OCI-M2 (cell line): ENCODE results near the gene STK32A.

Source experiments
- DNase-seq: peaks from one replicate; lab custom pipeline; 2025; ENCODE audit not compliant: unreplicated experiment; lab: John Stamatoyannopoulos, UW

STK32A gene

DNA sequence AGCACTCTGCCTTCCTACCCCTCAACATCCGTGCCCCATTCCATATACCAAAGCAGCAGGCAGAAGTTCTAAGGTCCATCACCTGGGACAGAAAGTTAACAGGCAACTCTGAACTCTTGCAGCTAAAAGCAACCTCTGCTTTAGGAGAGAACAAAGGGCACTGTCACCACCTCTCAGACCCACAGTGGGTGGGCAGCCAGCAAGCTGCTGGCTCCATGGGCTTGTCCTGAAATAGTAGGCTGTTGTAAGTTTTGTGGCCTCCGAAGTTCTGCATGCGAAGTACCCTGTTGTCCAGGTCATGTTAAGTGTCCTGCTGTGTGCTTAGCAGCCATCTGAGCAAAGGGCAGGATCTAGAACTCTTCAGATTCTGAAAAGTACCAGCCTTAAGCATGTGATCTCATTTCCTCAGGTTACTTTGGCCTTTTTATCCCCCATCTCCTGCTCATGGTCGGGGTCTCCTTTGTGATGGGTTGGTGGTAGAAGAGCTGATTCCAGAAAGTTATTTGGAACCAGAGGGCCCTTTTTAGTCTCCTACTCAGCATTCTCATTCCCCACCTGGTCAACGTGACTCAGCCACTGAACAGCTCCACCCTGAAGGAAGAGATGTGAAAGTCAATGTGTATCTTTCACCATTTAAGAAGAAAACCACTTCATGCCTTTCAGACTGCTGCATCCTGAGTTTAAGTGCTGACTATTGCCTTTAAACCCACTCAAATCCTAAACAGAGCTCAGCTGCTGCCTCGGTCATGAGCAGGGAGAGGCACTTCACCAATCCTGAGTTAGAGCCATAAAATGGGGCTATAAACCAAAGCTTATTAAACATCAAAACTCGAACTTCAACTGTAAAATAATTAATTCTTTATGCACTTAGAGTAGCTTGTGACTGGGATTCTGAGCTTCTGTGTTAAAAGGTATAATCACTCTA is 153.6 kb downstream of the STK32A start:
- DNase-seq: no peak

DNA sequence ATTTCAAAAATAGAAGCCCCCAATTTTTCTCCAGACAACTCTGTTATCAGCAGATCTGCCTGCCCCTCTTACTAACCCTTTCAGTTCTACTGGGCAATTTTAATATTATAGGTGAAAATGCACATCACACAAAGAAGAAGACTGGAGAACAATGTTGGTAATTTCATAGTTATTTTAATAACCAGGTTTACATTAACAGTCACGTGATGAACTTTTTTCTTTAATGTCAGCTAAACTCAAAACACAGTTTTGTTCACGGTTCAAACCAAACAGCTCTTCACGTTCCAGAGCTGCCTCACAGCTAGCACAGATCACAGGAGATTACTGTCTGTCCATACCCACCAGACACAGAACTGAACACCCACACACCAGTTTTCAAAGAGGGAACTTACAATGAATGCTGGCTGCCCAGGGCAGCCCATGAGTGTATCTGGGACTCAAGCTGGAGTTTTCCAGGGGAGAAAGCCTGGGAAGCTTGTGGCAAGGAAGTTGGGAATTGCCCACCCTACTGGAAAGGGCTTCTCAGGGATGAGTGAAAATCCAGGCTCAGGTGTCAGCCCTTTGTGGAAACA is 155.9 kb downstream of the STK32A start:
- DNase-seq: no peak

DNA sequence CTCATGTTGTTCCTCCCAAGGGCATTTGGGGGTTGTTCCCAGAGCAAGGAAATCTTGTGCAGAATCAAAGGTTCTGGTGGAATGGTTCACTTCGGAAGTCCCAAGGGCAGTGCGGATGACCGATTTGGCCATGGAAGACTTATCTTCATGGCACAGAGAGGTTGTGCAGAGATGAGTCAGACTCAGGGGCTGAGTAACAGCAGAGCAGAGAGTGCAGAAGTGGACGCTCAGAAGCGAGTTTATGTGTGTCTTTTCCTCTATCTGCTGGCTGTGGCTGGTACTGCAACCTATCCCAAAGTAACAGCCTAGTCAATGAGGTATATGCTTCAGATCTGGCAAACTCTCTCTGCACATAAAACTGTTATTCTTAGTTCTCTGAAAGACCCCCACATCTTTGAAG is 157.0 kb downstream of the STK32A start:
- no peak for DNase-seq

DNA sequence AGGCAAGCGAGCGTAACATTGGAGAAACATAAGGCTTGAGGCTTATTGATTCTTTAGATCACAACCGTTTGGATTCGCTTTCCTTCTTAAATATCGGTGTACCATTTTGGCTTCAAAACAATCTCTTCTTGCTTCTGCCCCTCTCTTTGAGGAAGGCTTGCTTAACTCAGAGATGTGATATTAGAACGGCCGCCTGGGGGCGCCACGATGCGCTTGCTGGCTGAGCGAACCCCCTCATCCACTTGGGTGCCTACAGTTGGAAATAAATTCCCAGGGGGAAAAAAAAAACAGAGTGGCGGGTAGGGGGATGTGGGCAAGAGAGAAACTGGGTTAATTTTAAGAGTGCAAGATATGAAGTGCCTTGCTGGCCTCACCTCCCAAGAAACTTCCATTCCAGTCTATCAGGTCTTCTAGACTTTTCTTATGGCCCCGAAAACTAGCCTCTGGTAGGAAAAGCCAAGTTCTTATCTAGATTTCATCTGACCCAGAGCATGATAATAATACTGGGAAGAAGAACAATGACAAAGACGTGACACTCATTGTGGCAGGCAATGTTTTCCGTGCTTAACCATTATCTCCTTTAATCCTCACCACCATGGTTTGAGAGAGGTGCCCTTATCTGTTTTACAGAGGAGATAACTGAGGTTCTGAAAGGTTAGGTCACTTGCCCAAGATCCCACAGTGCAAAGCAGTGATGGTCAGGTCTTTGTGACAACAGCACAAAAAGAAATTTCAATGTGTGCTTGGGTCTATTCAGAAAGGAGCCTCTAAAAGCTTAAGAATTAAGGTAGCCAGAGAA is 159.2 kb downstream of the STK32A start:
- no peak for DNase-seq

DNA sequence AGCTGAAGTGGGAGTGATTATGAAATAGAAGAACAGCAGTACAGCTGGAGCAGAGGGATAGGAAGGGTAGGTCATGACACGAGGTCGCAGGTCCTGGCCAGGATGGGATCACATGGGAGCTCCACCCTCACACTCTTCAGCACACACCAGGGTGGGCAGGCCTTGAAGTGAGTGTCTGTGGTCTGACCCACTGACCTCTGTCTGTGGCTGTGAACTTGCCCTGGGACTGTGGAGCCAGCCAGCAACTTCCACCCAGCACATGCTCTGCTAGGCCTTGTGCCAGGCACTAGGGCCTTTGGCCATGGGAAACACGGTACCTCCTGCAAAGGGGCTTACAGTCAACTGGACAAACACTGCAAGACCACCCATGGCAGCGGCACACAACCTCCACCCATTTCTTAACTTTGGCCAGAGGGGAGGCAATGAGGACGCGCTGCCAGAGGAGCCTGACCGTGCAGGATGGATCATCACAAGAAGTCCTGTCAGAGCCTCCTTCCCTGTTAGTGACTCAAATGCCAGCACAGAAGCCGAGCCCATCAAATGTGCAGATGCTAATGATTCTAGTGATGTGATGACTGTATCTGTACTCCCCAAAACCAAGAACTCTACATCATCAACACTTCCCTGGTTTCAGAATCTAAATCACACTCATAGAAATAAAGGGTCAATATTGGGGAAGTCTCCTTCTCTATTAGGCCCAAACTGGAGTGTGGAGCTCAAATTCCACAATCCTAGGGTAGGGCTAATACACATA is 161.4 kb downstream of the STK32A start:
- DNase-seq: no peak

DNA sequence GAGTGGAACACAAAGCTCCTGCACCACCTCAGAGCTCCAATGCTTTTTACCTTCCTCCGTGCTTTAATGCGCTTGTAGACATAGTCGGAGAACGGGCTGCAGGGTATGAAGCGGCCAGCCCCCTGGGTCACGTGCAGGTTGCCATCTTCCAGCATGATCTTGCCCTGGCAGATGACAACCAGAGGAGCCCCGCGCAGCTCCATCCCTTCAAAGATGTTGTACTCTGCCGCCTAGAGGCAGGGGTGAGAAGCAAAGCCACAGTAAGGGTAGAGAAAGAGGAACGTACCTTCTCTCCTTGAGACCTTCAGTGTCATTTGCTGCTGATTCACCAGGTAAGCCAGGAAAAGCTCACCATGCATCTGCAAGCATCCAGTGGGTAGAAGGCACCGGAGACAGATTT is 162.8 kb downstream of the STK32A start:
- DNase-seq: no peak

DNA sequence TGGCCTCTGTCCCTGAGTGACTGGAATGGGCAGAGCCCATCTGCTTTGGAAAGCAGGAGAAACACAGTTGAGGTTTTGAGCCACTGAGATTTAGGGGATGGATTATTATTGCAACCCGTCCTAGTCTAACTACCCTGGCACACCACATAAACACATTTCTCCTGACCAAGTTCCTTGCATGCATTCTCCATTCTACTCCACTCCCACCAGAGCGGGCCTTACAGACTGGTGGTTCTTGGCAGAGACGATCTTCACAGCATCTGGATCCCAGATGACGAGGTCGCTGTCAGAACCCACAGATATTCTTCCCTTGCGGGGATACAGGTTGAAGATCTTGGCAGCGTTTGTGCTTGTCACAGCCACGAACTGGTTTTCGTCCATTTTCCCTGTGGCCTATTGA is 164.0 kb downstream of the STK32A start:
- no peak for DNase-seq

DNA sequence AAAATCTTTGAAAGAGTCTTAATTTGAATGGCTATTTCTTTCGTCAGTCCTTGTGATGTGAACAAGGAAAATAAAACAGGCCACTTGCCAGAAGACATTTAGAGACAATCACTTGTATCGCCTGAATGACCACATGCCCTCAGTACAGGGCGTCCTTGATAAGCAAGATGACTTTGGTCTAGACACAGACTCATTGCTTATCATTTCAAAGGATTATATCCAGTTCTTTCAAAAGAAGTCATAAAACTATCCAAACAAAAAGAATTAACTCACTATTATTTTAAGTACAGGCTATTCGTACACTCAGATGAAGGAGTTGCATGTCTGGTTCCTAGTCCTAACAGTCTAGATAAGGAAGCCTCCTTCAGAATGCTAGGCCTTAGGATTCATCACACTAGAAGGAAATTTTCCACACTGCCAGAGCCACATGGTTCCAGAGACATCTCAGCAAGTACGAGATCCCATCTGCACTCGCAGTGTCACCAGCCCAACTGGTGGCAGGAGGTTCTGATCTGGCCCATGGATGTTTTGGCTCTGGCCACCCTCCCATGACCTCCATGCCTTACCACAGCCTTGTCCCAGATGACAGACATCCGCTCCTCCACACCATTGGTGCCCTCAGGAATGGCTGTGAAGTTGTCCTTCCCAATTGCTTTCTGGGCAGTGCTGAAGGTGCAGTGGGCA is 165.4 kb downstream of the STK32A start:
- no peak for DNase-seq

DNA sequence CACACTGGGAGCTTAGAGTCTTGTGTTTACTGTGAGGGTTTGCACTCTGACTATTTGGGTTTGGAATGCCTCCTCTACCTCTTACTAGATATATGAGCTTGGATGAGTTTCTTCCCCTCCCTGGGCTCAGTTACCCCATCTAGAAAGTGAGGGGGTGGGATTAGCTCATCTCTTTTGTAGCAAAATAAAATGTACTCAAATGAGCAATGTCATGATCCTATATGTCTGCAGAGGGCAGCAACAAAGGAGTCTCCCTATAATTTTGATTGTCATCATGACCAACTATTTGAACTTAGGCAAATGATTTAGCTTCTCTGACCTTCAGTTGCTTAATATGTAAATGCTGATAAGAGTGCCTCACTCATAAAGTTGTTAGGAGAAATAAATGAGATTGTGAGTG is 166.1 kb downstream of the STK32A start:
- no peak for DNase-seq

DNA sequence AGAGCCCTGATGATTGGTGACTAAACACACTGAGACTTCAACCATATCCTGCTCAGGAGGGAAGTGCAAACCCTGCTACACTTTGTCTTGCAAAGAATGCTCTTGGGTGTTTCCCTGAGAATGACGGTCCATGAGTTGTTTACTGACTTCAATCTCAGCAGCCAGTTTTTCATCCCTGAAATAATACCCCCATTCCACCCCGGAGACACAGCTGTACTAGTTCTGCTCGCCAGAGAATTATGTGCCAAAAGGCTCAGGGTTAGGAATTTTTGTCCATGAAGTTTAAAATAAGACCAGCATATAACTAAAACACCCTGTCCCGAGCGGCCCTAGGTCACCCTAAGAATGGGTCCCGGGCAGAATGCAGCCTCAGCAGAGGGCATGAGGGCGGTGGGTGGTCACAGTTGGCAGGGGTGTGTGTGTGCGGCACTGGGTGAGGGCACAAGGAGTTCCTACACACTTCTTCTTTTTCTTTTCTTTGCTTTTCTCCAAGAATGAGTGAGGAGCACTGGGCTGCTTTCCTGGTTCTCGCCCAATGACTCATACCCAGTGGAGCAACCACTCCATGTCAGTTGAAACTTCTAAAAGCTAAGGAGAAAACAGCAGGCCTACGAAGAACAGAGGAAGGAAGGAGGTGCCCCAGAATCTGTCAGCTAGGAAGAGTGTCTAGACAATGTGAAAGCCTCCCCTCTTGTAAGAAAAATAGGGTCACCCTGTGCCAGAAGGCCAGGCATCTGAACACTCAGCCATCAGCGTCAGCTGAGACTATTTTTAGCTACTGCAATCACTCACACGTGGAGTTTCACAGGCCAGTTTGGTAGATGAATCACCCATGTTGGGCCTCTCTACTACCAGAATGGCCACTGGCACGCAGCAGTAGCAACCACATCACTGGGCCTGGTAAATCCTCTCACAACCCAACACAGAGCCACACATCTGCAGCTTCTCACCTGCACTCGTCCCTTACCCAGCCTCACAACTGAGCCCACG is 169.1 kb downstream of the STK32A start:
- DNase-seq: no peak

DNA sequence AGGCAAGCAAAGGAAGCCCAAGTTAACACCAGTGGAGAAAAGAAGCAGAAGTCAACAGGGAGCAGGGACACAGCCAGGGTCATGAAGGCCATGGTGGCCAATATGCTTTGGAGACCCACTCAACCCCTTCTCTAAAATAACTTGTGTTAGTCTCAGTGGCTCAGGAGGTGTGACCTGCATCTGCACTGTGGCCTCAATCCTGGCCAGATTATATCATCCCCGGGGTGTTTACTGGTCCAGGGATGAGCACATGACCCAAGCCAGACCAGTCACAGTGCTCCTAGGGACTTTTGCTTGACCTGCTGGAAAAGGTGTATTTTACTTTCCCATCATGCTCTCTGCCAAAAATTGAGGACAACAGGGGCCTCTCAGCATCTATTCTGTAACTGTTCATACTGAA is 169.9 kb downstream of the STK32A start:
- DNase-seq: no peak

DNA sequence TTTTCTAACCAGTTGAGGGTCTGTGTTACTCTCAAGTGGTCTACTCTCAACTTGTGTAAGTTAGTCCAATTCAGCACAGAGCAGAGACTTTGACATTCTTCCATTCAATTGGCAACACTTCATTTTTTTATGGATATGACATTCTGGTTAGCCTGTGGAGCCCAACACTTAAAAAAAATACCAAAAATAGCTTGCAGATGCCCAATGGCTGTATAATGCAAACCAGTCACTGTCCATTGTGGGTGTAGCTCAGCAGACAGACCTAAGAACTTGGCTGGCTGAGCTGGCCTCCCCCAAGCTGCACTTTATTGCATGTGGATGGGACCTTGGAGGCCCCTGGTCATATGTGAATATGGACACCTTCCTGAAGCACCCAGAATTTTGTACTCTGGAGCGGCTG is 171.8 kb downstream of the STK32A start:
- no peak for DNase-seq

DNA sequence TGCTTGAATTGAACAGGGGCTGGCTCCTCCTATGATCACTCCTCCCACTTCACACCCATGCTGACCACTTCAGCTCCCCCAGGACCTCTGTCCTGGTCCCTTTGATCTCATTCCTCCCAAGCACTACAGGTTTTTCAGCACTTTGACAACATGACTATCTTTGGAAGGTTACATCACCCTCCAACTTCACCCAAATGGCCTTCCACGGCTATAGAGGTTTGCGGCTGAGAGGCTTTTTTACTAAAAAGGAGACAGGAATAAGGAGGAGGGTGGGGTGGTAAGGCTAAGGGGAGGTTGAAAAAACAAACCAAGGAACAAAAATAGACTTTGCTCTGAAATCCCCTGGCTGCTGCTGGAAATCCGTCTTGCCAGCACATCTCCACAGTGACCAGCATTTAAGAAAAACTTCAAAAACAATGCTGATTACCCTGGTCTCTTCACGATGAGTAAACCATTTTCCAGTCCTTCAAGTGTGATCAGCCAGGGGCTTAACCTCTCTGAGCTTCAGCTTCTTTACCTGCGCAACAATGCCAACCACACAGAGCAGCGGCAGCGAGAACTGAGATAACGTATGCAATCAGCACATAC is 172.4 kb downstream of the STK32A start:
- no peak for DNase-seq

DNA sequence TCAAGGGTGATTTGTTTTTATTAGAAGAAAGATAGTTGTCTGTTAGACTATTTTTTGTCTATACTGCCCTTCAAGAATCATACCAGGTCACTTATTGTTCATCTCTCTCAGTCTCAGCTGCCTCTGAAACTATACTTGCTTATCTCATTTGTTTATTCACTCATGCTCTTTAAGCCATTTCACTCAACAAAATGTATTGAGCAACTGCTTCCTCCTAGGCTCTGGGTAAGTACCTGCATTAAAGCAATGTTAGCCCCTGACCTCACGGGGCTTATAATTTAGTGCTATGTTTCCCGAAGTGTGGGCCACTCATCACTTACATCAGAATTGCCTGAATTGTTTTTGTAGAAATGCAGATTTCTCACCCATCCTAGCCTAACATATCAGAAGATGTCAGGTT is 174.2 kb downstream of the STK32A start:
- no peak for DNase-seq

DNA sequence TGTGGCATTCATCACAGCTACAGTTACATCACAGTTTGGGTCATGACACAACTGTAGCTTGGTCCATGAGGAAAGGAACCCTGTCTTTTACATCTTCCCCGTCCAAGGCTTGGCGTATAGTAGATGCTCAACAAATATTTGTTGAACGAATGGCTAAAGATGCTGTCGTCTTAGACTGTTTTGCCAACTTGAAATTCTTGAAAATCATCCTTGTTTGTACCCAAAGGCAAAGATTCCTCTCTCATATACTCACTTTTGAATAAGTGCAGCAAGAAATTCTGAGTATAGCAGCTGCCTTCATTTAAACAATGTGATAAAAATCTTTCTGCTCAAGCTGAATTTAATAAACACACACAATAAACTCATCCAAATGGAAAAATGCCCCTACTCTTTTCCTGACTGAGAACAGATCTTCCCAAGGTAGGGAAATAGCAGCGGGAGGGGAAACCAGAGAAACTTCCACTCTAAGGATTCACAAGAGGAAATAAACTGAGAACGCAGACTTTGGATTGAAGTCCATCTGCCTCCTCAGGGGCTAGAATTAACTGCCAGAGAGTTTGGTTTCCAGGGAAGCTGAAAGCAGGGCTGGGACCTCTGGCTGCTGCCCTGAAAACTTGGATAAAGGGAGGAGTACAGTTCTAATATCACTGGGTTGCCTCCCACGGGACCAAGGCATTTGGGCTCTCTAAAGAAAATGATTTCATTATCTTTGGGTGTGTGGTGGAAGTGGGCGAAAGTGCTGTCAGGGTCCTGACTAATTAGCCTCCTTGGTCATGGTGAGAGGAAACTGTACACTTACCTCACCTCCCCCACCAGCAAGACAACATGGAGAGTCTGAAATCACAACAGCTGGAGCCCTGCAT is 175.9 kb downstream of the STK32A start:
- no peak for DNase-seq

DNA sequence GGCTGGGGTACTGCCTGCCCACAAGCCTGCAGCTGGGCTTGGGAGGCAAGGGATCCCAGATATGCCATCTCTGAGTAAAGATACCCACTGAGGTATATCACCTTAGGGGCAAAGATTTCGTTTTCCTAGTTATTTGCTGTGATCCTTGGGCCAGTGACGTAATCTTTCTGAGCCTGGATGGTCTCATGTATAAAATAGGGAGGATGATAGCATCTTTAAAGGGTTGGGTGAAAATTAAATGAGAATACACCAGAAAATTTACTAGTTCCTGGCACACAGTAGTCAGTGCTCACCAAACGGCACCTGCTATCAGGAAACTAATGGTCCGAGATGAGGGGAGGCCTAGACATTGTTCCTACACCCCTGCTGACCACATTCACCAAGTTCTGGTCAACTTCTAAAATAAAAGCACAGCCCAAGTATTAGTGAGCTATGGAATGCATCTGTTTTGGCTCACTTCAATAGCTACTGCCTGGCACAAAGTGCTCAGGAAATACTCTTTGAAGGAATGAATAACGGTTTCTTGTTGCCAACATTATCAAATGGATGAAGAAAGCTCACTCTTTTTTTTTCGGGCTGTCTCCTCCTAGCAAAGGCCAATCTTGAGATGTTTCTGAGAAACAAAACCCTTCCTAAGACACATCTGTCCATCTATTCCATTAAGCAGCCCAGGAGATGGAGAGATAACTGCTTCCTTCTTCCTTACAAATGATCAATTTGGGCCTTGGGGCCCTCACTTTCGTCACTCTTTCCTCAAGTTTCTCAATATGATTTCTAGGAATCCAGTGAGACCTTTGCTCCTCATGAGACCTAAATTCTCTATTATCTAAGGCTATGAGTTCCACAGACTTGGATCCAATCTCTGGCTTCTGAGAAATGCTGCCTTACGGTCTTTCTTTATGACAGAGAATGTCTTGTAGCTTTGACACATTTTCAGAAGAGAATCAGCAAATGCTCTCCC is 176.8 kb downstream of the STK32A start:
- DNase-seq: no peak

DNA sequence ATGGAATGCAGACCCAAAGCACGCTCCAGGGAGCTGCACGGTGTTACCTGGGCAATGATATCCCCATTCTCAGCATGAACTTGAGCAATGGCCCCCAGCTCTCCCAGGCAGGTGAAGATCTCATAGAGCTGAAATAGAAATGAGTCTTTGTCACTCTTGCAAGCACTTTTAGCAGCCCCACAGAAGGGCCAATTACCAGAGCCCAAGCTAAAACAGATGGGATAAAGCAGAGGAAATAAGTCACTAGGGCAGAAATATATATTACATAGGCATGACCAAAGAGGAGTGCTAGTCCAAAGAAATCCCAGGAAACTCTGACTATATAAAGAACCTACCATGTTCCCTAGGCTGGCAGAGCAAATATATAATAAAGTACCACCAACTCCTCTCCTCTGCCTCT is 177.7 kb downstream of the STK32A start:
- DNase-seq: no peak
